HTERT RPE-1 (cell line): ENCODE results near the gene DCTN5.
"Not testable (repeated sequence)": the region's sequence is repeated elsewhere in the genome, so short reads cannot be mapped to it uniquely, and the experiment has no call there.

Source experiments
- in situ Hi-C: fragments of 300-500 bp; cut with MboI; formaldehyde crosslinking; loops from 4 replicates; pipeline ENCODE4 v1.14.3; 2020; ENCODE audit warnings: low sequenced_read_pairs

Gene DCTN5

DNA sequence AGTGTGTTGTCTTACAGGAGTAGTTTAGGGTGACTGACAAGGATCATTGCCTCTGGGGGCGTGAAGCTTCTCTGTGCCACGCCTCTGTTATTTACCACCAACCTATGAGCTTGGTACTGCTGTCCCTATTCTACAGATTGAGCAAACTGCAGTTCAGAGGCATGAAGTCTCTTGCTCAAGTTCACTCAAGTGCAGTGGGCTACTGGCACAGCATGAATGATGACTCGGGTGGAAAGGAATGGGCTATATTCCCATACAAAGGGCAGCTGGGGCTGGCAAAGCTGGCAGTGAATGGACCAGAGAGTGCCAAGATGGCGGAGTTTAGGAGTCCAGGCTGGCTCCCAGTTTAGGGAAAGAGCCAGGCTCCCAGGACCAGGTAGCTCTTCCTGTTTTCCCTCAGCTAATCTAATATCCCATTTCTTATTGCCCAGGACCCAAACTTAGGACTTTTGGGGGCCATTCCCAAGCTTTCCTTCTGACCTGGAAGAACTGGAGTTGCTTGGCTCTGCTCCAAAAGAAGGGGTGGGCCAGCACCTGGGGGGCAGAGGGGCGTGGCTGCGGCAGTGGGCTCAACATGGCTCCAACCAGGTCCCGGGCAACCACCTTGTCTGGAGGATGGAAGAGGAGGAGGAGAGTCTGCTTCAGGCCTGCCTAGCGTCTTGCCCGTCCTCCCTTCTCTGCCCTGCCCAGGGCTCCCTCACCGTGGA lies 50.4 kb downstream of the DCTN5 start:
- in situ Hi-C loops: no loop called here

DNA sequence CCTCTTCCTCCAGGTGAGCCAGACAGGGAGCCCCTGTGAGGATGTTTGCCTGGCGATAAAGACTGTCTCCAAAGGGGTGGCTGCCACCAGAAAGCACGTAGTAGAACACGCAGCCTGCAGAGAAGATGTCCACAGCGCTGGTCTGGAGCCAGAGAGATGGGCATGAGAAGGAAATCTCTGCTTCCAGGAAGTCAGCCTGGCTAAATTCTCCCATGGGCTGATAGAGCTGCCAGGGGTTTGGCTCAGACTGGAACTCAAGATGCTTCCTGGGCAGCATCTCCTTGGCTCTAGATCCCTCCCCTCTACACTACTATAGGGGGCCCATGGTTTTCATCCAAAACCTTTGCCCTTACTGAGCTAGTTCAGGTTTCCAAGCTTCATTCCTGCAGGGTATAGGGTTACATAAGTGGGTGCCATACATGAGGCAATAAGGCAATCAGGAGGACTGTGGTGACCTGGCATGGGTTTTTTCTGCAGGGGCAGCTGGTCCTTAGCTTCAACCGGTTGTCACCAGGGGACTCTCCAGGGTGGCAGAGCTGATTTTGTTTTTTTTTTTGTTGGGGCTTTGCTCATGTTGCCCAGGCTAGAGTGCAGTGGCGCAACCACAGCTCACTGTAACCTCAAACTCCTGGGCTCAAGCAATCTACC lies 51.0 kb downstream of the DCTN5 start:
- in situ Hi-C loops: no loop called here

DNA sequence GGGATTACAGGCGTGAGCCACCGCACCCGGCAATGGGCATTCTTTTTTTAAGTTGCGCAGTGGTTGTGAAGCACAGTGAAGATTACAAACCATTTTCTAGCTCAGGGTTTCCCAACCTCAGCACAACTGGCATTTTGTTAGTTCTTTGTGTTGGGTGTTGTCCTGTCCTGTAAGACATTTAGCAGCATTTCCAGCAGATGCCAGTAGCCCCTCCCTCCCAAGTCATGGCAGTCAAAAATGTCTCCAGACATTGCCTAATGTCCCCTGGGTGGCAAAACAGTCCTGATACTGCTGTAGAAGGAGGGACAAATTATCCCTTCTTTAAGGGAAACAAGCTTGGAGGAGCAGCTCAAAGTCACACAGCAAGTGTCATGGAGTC lies 53.0 kb downstream of the DCTN5 start:
- in situ Hi-C loops: no loop called here

DNA sequence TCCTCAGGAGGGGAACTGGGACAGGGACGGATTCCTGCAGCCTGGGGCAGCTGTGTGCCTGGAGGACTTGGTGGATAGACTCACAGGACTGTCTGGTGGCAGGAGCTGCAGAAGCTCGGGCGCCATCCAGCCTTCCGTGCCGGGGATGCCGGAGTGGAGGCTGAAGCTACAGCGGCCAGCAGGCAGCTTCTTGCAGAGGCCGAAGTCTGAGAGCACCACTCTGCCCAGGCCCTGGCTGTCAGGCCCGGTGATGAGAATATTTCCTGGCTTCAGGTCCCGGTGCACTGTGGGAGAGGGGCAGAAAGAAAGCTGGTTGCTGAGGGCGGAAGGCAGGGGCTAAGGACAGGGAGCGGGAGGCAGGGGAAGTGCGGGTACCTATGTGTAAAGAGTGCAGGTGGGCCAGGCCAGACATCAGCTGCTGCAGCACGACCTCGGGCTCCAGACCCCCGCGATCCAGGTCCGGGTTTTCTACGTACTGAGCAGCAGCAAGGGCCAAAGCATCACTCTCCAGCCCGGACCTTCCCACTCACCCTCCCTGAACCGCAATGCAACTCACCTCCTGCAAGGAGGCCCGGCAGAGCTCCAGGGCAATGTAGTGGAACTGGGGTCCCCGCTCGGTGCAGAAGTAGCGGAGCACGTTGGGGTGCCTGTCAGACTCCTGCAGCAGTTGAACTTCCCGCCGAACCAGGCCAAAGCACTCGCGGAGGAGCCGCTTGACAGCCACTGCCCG lies 53.5 kb downstream of the DCTN5 start:
- in situ Hi-C loops: no loop called here

DNA sequence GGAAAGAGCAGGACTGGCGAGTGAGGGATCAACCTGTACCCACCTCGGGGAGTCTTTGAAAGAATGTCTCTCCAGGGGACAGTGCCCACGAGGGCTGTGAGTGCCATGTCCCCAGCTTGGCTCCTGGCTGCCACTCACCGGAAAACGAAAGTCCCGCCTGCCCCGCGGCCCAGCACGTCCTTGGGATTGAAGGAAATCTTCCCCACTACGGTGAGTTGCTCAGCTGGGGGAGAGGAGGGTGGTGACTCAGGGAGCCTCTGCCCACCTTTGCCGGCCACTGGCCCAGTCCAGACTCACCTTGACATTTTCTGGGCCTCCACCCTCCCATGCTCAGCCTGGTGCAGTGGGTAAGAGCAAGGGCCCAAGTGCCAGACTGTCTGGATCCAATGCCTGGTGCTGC lies 54.5 kb downstream of the DCTN5 start:
- in situ Hi-C loops: no loop called here

DNA sequence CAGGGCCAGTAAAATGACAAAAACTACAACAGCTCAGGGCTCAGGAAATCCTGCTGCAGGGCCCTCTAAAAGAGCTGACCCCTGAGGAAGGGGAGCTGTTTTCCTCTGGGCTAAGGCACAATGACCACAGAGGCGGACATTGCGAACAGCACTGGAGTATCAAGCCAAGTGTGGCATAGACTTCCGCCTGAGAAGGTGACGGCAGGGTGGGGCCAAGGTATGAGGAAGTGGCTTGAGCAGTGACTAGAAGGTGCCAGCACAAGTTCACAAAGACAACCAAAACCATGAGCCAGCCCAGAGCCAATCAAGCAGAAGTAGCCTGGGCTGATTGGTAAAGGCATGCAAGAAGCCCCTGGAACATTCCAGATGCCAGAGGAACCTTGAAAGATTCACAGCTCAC lies 57.8 kb downstream of the DCTN5 start:
- in situ Hi-C loops: no loop called here

DNA sequence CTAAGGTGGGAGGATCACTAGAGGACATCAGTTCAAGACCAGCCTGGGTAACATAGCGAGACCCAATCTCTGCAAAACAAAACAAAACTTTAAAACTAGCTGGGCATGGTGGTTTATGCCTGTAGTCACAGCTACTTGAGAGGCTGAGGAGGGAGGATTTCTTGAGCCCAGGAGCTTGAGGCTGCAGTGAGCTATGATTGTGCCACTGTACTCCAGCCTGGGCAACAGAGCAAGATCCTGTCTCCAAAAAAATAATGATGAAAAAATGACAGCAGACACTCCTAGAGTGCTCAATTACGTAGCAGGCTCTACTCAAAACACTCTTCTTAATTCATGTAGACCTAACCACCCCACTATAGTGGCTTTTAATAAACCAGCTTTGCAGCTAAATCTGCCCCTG lies 58.8 kb downstream of the DCTN5 start:
- in situ Hi-C loops: no loop called here

DNA sequence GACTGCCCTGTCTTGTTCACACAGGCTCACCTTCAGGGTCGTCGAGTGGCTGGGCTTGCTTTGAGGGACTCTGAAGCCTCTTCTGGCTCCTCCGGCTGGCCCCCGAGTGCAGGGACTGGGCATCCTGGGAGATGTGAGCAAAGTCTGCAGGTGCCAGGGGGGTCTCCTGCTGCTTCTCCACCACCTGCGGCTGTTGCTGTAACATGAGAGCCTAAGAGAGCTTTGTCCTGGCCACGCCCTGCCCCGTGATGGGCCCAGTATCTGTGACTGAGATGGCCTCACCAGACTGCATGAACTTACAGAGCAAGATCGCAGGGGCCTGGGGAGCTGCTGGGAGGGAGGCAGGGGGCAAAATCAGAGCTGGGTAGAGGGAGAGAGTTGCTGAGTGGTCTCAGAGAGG lies 59.2 kb downstream of the DCTN5 start:
- in situ Hi-C loops: no loop called here

DNA sequence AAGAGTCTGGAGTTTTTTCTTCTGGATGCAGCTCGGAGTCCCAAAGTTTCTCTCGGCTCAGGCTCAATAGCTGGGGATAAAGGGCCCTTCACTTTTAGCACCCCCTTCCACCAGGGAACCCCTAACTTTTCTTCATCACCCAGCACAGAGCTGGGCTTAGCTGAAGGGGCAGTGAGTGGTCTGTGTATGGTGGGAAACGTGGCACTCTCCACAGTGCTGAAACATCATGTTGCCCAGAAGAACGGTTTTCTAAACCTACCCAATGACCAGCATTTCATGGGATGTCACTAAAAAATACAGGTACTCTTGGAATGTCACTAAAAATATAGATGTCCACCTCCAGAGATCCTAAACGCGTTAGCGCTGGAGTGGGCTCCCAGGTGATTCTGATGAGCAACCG lies 59.8 kb downstream of the DCTN5 start:
- in situ Hi-C loops: no loop called here

DNA sequence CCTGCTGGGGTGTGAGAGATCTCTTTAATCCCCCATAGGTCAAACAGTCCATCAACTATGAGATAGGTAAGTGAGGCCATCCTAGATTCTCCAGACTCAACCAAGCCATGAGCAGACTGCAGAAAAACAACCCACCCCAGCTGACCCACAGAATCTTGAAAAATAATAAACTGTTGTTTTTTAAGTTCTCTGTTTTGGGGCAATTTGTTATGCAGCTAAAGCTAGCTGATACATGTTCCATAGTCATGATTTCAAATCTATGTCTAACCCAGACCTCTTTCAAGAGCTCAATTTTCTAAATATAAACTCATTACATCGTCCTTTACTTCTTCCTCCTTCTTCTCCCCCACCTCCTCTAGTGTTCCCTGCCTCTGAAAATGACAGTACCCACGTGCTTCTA lies 61.7 kb downstream of the DCTN5 start:
- in situ Hi-C loops: no loop called here

DNA sequence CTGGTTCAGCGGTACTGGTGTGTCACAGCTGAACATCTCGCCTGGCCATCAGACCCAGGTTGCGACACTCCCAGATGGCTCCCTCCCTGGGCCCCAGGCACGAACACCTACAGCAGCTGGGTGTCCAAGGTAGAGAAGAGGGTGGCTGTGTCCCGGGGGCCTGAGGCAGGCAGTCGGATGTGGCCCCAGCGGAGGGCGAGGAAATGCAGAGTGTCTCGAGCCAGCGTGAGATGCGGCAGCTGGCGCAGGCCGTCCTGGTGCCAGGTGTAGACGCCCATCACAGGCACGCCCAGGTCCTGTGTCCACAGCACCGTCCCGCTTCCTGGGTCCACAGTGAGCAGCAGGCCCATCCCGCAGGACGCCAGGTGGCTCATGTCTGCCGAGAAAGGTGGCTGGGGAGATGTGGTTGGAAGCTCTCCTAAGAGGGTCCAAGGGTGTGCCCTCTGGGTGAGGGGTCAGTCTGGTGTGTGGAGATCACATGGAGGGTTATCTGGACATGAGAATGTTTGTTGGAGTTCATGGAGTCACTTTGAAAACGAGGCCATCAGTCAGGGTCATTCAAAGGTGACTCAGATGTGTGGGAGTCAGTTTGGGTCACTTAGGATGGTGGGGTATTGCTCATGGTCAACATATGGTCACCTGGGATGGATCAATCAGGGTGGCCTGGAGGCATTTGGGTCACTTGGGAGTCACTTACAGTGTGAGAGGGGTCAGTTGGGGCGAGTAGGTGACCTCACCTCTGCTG lies 63.7 kb downstream of the DCTN5 start:
- in situ Hi-C loops: no loop called here

DNA sequence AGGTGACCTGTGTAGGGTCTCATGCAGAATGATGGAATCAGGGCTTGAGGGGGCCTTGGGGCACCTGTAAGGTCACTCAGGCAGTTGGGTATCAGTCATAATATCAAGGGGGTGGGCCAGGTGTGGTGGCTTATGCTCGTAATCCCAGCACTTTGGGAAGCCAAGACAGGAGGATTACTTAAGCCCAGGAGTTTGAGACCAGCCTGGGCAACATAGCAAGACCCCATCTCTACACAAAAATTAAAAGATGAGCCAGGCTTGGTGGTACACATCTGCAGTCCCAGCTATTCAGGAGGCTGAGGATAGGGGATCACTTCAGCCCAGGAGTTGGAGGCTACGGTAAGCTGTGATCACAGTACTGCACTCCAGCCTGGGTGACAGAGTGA lies 64.2 kb downstream of the DCTN5 start:
- in situ Hi-C loops: no loop called here

DNA sequence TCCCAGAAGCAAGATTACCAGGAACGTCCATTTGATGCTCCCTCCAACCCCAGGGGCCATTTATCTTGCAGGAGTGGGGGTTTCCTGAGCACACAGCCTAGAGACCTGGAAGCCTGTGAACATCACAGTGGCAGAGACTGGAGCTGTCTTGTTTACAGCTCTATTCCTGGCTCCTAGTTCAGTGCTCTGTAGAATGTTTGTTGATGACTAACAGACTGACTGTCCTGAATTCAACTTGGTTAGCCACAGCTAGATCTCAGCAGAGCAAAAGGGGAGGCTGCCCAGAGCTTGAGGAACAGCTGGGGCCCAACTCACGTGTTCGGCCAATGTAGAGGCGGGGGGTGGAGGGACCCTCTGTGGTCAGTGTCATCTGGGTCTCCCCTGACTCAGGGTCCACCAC lies 65.2 kb downstream of the DCTN5 start:
- in situ Hi-C loops: no loop called here

DNA sequence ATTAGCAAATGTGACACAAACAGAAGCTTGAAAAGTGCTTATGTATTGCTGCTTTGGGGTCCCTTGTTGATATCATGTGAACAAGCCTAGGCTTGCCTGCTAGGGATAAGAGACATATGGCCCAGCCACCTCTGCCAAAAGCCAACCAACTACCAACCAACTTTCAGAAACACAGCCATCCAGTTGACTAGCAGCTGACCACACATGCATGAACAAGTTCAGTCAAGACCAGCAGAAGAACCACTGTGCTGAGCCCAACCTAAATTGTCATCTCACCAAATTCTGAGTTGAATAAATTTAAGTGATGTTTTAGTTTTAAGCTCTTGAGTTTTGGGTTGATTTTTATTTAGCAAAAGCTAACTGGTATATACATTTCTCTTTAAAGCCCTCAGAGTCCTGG lies 68.3 kb downstream of the DCTN5 start:
- in situ Hi-C loops: no loop called here

DNA sequence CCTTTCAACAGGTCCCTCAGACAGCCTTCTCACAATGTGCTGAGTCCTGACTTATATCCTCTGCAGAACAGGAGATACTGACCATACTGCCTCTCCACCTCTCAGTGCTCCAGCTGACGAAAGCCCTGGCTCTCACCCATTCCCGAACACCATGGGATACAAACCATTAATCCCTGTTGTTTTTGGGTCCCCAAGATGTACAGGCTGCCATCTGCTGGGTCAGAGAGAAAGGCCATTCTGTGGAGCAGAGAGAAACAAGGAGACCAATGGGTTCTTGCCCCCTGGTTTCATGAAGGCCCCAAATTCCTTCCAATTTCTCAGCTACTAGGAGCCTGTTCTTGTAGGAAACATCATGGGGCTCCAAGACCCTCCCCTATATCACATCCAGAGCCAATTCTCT lies 68.7 kb downstream of the DCTN5 start:
- in situ Hi-C loops: no loop called here

DNA sequence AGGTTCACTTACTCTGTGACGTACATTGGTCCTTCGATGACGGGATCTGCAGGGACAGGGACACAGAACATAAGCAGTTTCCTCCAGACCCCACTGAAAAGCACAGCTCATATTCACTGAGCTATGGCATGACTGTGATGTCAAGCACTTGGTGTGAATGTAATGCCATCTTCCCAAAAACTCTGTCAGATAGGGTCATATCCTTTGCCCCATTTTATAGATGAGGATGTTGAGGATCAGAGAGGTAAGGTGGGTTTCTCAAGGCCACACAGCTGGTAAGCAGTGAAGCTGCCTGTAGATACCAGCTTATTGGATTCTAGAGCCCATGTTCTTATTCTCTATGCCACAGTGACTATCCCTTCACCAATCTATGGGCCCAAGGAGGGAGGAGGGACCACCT lies 69.2 kb downstream of the DCTN5 start:
- in situ Hi-C loops: no loop called here

DNA sequence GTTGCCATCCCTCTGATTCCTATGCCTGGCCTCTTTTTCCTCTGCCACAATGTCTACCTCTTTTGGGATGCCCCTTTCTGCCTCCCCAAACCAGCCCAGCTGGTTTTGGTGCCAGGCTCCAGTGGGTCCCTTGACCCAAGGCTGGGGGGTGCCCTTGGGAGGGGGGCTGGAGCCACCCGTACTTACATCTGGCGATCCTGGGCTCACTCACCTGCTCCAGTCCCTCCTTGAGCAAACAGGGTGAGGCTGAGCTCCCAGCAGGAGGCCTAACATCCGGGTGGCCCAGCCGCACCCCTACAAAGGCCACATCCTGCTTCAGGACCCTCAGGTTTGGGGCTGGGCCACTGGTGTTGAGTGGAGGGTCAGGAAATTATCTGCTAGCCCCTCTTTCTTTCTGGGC lies 70.5 kb downstream of the DCTN5 start:
- in situ Hi-C loops: no loop called here

DNA sequence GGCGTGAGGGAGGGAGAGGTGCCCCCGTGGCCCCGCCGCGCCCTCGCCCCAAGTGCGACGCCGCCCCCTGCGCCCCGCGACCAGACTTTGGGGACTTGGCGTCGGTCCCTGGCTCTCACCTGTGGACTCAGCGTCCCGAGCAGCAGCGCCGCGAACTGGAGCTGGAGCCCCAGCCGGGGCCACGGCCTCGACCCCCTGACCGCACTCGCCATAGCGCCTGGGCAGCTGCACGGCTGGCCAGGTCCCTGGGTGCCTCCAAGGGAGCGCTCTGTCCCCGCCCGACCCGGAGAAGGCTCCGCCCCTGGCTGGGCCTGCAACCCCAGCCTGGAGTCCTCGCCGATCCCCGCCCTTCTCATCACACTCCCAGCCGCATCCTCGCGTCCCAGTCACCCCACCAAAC lies 71.7 kb downstream of the DCTN5 start, which contains the start of gene ERN2:
ERN2 (minus strand) TSS at position 247 of the 400 bp plus-strand sequence; CDS start at position 212, 35 bp downstream.
- in situ Hi-C loops: no loop called here

DNA sequence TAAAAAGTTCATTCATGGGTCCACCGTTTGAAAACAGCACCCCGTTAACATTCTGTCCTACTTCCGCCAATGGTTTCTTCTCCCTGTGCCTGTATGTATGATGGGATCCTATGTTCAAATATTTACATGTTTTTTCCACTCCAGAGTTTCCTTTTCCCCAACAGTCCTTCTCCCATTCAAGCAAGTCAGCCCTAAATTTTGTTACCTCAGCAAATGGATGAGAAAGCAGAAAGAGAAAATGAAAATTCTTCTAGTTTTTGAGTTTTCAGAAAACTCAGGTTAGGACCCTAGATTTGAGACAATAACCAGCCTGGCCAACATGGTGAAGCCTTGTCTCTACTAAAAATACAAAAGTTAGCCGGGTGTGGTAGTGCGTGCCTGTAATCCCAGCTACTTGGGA lies 75.2 kb downstream of the DCTN5 start:
- in situ Hi-C loops: no loop called here

DNA sequence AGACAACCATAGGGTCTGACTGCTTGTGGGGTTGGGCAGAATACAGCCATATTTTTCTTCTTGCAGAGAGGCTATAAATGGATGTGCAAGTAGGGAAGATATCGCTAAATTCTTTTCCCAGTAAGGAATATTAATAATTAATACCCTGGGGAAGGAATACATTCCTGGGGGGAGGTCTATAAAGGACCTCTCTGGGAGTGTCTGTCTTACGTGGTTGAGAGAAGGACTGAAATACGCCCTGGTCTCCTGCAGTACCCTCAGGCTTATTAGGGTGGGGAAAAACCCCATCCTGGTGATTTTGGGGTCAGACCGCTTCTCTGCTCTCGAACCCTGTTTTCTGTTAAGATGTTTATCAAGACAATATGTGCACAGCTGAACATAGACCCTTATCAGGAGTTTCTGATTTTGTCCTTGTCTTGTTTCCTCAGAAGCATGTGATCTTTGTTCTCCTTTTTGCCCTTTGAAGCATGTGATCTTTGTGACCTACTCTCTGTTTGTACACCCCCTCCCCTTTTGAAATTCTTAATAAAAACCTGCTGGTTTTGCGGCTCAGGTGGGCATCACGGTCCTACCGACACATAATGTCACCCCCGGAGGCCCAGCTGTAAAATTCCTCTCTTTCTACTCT lies 81.5 kb downstream of the DCTN5 start:
- in situ Hi-C loops: not testable (repeated sequence)
